Omental fat pad (tissue), 4 donors: ENCODE data around the gene ADO. TPM values are rescaled to one million over a fixed set of nuclear protein-coding genes. Genes with fewer than 3 reads are reported as not detected.

Experiments used
- ATAC-seq: fragments of 150-250 bp; one replicate; pipeline ENCODE4 v1.9.1; 2016; ENCODE audit warnings: mild to moderate bottlenecking, moderate library complexity; ENCODE audit not compliant: low FRiP score
- DNase-seq: peaks from one replicate; pipeline ENCODE4 v3.0.0-alpha.2; 2019; ENCODE audit warnings: low spot score
- CTCF ChIP-seq, 3 donors: fragments of 450-650 bp; IDR thresholded peaks; one replicate each; pipeline ENCODE4 v1.5.1; 2016 to 2017; ENCODE audit warnings: antibody characterized with exemption in 3 of 3, mild to moderate bottlenecking in 3 of 3, moderate library complexity in 2 of 3
- total RNA-seq, 4 donors: library from RNA; depleted of rRNA; stranded (reverse); fragments of >200 nt; gene quantifications; one replicate each; pipeline ENCODE4 v1.1.0, GENCODE V29; 2016

ADO gene
- total RNA-seq, 4 donors from 2014 or later: 16.6 to 28.5 (median 20.6) TPM

GRCh38 chr10:62806251-62806650 is 1.7 kb downstream of the ADO start:
- no peak for TF ChIP-seq CTCF (IDR thresholded peaks at IDR 0.05)
- no peak for DNase-seq
- ATAC-seq: no peak

- TF ChIP-seq CTCF (IDR thresholded peaks at IDR 0.05): no peak
- ATAC-seq: no peak
Observed at GRCh38 chr10:62810156-62810902, 5.8 kb downstream of the ADO start.

GRCh38 chr10:62811159-62811875 is 6.8 kb downstream of the ADO start:
- TF ChIP-seq CTCF (IDR thresholded peaks at IDR 0.05): no peak
- ATAC-seq: no peak

More at GRCh38 chr10:62810156-62810902, 5.8 kb downstream of the ADO start:
- no peak for DNase-seq

GRCh38 chr10:62812672-62813439 is 8.3 kb downstream of the ADO start:
- ATAC-seq (no peak), DNase-seq (no peak)
- no peak for TF ChIP-seq CTCF (IDR thresholded peaks at IDR 0.05)

More at GRCh38 chr10:62811159-62811875, 6.8 kb downstream of the ADO start:
- no peak for DNase-seq

GRCh38 chr10:62813453-62813852 is 8.9 kb downstream of the ADO start:
- no peak for TF ChIP-seq CTCF (IDR thresholded peaks at IDR 0.05)
- DNase-seq: no peak
- no peak for ATAC-seq

- no peak for DNase-seq
- no peak for ATAC-seq
- no peak for TF ChIP-seq CTCF (IDR thresholded peaks at IDR 0.05)
Observed at GRCh38 chr10:62813981-62814380, 9.5 kb downstream of the ADO start.
